ENCODE measurements around the gene ZDHHC11B.
"Not testable (repeated sequence)": the region's sequence is repeated elsewhere in the genome, so short reads cannot be mapped to it uniquely, and the experiment has no call there.

Gene ZDHHC11B

DNA sequence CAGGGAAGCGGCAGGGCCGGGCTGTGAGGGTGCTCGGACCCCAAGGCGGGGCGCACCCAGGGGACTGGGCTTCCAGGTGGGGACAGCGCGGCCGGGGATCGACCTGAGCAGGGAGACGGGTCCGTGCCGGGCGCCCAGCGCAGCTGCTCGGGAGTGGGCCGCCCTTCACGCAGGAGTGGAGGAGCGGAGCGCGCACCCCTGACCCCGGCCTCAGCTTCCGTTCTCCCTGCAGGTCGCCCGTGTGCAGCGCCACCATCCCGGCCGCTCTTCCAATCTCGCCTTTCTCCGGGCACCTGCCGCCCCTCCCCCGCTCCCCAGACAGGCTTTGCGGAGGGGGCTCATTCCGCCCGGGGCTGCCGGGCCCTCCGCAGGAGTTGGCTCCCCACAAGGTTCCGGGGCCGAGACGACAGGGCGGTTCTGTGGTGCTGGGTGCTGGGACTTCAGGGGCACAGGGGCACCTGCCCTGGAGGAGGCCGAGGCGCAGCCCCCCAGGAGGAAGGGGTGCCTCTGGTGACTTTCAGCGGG is 714 bp upstream of the ZDHHC11B start:
- not testable (repeated sequence) for DNase-seq (ENCODE audit: extremely low read depth in 1 of 2, low read depth in 1 of 2)

DNA sequence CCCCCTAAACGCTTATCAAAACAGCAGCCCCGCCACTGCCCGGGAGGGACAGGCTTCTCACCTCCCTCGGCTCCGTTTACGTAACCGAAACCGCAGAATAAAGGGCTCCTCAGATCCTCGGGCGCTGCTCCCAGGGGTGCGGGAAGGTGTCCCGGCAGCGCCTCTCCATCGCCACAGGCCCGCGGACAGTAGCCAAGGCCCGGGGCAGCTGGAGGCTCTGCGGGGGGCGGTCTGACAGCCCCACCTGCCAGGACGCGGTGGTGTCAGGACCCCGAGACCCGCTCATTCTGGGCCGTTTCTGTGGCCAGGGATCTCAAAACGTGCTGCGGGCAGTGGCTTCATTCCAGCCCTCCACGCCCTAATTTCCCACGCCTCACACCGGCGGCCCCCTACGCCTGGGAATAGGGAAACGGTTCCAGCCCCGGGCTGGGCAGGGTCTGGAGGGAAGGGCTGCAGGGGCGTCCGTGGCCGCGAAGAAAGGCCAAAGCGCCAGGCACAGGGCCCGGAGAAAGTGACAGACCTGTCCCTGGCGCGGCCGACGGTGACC is 575 bp downstream of the ZDHHC11B start:
- not testable (repeated sequence) for DNase-seq (ENCODE audit: extremely low read depth in 1 of 2, low read depth in 1 of 2)

DNA sequence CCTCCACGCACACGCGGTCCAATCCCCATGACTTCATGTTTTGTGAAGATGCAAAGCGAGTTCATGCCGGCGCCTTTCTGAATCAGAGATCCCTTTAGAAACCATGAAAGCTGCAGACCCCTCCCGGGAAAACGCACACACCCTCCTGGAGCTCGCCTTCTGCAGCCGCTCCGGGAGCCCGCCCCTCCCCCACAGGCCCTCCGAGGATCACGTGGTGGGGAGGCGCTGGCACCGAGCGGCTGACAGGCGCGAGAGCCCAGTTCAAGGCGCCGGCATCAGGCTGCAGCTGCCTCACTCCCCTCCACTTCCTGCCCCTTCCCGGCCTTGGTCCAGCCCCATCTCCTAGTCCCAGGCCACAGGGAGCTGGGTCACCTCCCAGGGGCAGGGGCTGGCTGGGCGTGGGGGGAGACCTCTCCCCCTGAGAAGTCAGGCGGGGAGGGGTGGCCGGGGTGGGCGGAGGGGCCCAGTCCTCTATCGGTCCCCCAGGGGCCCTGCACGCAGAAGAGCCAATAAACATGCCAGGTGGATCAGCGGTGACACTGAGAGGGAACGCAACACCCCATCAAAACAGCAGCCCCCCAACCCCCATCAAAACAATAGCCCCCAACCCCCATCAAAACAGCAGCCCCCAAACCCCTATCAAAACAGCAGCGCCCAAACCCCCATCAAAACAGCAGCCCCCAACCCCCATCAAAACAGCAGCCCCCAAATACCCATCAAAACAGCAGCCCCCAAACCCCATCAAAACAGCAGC is 1.3 kb downstream of the ZDHHC11B start:
- not testable (repeated sequence) for DNase-seq (ENCODE audit: extremely low read depth in 1 of 2, low read depth in 1 of 2)

DNA sequence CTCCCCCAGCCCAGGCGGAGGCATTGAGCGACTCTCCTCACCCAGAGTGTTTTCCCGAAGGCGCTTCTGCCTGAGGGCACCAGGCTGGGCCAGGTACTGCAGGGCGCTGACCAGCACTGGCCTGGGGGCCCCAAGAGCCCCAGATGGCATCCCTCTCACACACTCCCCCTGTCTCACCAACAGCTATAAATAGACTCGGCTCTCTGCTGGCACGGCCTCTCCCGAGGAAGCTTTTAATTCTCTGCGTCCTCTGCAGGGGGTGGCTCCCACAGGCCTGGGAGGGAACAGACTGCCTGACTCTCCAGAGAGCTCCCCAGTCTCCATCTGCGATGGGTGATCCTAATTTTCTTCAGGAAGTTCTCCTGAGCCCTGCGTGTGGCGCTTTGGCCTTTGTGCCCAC is 2.2 kb downstream of the ZDHHC11B start:
- not testable (repeated sequence) for DNase-seq (ENCODE audit: extremely low read depth in 1 of 2, low read depth in 1 of 2)

DNA sequence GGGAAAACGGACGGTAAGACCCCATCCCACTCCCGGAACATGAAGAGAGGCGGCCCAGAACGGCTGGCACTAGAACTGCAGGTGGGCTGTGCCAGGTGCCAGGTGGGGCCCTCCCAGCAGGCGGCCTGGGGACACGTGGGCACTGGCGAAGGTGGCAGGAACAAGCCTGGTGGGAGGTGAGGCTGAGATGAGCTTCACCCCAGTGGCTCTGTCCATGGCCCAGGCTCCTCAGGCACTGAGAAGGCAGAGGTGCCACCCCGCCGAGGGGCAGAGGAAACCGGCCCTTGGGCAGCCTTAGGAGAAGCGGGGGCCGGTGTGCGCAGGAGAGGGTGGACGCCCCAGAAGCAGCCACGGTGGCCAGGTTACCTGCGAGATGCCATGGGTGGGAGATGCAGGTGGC is 4.0 kb downstream of the ZDHHC11B start:
- DNase-seq (ENCODE audit: extremely low read depth in 1 of 2, low read depth in 1 of 2), result not testable (repeated sequence)

DNA sequence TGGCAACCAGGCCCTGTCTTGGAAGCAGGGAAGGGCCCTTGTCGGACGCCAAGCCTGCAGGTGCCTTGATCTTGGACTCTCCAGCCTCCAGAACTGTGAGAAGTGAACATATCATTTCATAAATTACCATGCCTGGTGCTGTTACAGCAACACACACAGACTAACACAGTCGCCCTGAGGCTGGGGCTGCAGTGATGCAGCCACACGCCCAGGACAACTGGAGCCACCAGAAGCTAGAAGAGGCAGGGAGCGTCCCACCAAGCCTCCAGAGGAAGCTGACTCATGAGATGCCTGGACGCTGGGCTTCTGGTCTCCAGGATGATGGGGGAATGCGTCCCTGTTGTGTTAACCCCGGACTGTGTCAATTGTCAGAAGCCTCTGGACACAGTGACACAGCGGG is 5.6 kb downstream of the ZDHHC11B start:
- DNase-seq (ENCODE audit: extremely low read depth in 1 of 2, low read depth in 1 of 2), result not testable (repeated sequence)

DNA sequence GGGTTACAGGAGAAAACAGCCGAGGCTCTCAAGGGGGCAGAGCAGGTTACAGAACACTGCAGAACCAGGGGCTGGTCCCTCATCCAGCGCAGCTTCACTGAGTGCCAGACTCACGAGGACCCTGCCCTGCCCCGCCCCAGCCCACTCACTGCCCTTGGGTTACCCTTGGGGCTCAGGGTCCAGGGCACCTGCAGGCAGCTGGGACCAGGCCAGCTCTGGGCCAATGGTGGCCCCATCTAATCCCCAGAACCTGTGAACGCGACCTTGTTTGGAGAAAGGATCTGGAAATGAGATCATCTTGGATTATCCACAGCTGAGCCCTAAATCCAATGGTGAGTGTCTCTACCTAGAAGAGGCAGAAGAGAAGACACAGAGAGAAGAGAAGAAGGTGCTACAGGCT is 6.1 kb downstream of the ZDHHC11B start:
- not testable (repeated sequence) for DNase-seq (ENCODE audit: extremely low read depth in 1 of 2, low read depth in 1 of 2)

DNA sequence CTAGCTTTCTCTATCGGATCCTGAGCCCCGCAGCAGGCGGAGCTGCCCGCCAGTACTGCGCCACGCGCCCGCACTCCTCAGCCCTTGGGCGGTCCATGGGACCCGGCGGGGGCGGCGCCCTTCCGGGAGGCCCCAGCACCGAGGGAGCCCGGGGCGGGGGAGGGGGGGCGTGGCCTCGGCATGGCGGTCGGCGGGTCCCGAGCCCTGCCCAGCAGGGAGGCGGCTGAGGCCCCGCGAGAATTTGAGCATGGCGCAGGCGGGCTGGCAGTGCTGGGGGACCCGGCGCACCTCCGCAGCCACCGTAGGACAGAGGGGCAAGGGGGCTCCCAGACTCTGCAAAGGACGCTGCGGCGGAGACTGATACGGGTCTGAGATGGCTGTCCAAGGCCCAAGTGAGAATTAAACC is 6.8 kb downstream of the ZDHHC11B start:
- no peak for DNase-seq (ENCODE audit: extremely low read depth in 1 of 2, low read depth in 1 of 2)

DNA sequence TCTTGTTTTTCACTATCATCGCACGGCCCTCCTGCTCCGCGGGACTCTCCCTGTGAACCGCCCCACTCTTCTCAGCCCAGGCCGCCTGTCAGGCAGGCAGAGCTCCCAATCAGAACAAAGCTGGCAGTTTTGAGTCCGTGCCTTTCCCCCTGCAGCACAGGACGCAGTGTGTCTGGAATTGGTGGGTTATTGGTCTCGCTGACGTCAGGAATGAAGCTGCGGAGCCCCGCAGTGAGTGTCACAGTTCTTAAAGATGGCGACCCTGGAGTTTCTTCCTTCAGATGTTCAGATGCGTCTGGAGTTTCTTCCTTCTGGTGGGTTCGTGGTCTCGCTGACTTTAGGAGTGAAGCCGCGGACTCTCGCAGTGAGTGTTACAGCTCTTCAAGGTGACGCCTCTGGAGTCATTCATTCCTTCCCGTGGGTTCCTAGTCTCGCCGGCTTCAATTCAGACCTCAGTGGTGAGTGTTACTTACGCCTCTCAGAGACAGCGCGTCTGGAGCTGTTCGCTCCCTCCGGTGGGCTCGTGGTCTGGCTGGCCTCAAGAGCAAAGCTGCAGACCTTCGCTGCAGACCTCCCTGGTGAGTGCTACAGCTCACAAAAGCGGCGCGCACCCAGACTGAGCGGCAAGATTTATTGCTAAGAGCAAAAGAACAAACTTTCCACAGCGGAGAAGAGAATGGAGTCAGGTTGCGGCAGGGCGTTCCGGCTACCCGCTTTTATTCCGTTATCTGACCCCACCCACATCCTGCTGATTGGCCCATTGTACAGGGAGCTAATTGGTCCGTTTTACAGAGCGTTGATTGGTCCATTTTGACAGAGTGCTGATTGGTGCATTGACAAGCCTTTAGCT is 7.4 kb downstream of the ZDHHC11B start:
- no peak for DNase-seq (ENCODE audit: extremely low read depth in 1 of 2, low read depth in 1 of 2)

DNA sequence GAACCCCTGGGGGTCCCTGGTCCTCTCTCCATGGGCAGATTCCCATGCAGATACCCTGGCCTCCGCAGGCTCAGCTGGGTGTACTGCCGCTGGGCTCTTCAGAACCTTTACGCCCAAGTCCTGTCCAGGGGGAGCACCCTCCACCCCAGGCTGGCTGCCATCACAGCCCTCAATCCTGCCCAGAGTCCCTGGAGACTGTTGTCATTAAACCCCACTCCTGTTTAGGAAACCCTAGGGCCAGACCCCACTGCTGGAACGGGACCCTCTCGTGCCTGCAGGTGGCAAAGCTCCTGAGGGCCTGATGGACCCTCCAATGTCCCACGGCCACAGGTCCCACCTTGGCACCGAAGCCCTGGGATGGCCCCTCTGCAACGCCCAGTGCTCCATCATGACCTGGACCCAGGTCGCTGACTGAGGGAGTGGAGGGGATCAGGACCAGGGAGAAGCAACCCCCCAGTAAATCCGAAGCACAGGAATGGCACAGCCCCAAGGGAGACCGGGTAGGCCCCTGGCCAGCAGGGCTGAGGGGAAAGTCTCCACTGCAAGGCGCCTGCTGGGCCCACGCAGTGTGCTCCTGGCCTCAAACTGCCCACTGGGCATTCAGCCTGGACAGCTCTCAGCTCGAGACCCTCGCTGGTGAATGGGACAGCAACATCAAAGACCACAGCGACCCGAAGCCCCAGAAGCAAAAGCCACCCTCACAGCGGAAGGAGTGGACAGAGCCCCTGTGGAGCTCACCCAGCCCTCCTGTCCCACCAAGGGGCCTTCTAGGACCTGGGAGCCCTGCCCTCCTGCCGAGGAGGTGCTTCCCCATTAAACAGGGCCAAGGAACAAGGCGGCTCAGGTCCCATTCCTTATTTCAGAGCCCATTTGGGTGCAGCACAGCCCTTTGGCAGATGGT is 8.3 kb downstream of the ZDHHC11B start:
- DNase-seq (ENCODE audit: extremely low read depth in 1 of 2, low read depth in 1 of 2), result no peak

DNA sequence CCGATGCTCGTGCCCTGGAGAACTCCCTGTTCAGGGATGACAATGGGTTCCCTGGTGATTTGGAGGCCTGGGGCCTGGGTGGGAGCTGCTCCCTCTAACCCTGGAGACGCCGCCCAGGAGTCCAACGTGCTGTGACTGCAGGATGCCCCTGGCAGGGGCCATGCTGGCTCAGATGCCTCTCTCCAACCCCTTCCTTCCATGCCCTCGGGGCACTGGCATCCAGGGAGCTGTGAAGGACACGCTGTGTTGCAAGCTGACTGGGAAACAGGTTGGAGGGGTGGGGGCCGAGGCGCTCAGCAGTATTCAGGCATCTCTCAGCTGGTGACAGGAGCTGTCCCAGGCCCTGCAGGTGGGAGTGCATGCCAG is 9.0 kb downstream of the ZDHHC11B start:
- DNase-seq (ENCODE audit: extremely low read depth in 1 of 2, low read depth in 1 of 2), result not testable (repeated sequence)

DNA sequence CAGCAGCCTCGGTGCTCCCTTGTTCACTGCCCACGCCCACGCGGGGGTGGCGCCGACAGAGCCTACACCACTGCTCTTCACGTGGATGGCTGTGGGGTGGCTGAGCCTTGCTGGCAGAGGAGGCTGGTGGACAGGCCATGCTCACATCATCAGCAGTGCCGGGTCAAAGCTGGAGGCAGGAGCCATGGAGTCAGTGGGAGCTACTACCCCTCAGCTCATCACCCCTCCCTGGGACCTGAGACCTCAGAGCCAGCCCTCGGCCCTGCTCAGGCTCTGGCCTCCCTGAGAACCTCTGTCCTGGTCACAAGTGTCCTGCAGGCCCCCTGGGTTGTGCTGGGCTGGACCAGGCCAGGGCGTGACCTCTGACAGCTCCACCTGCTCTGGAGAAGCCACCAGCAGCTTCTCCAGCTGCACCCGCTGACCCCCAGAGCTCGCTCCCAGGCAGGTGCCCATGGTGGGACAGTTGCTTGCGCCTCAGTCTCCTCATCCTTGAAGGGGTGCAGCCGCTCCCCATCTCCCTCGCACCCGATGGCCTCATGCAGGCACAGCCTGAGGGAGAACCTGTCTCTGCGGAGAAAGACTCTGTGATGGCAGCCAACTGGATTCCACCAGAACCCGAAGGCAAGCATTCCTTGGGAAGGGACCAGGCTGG is 9.5 kb downstream of the ZDHHC11B start:
- not testable (repeated sequence) for DNase-seq (ENCODE audit: extremely low read depth in 1 of 2, low read depth in 1 of 2)

DNA sequence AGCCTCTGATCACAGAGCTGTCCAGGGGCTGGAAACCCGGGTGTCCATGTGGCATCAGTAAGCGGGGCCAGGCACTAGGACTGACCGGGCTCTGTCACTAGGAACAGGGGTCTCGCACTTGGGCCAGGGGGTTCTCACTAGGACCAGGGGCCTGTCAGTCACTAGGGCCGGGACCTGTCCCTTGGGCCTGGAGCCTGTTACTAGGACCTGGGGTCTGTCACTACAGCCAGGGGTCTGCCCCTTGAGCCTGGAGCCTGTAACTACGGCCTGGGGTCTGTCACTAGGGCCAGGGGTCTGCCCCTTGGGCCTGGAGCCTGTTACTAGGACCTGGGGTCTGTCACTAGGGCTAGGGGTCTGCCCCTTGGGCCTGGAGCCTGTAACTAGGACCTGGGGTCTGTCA is 10.2 kb downstream of the ZDHHC11B start:
- DNase-seq (ENCODE audit: extremely low read depth in 1 of 2, low read depth in 1 of 2), result not testable (repeated sequence)

DNA sequence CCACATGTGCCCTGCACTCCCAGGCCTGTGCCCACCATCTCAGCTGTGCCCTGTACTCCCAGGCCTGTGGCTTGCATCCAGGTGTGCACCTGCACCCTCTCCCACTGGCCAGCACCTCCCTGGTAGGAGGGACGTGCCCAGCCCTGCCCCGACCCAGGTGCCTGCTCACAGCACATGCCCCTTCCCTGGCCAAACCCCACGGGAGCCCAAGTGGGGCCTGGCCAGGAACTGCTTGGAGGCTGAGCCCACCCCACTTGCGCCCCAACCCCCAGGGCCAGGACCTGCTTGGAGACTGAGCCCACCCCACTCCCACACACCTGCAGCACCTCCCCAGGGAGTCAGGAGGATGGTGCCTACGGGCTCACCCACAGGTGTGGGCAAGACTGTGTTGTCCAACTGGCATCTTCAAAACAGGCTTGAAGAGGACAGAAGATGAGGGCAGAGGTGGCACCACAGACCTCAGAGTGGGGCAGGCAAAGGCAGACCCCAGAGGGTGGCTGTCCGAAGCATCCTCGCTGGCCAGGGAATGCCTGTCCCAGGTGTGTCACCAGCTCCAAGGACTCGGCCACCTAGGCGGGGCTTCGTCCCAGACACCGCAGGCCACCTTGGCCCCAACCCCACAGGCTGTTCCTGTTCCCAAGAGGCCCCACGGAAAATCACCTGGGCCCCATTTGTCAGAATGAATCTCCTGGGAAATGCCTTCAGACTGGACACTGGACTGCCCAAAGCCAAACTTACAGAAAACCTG is 10.8 kb downstream of the ZDHHC11B start:
- no peak for DNase-seq (ENCODE audit: extremely low read depth in 1 of 2, low read depth in 1 of 2)

DNA sequence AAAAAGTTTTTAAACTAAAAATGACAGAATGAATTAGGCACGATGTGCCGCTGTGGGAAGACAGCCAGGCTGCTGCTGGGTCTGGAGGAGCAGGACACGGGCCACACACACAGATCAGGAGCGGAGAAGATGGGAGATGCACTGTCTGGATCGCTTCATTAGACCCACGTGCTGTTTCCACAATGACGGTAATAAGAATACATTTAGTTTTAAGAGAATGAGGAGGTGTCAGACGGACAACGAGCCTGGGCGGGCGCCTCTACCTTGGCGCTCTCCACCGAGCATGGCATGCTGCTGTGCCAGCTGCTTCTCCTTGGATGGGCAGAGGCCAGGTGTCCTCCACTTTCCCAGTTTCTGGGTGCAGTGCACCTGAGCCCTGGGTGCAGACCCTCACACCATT is 11.6 kb downstream of the ZDHHC11B start:
- DNase-seq (ENCODE audit: extremely low read depth in 1 of 2, low read depth in 1 of 2), result not testable (repeated sequence)

DNA sequence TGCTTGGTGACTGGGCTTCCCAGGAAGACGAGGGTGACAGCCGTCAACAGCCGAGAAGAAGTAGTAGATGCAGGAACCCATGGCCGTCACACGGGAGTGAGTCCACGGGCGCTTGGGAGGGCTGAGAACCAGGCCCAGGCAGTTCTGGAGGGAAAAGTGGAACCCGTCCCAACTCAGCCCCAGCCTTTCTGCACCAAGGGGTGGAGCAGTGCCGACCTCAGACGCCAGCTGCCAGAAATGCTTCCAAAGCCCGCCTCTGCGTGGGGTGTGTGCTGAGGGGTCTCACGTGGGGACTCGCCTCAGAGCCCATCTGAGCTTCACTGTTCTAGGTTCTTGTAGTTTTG is 12.0 kb downstream of the ZDHHC11B start:
- not testable (repeated sequence) for DNase-seq (ENCODE audit: extremely low read depth in 1 of 2, low read depth in 1 of 2)

DNA sequence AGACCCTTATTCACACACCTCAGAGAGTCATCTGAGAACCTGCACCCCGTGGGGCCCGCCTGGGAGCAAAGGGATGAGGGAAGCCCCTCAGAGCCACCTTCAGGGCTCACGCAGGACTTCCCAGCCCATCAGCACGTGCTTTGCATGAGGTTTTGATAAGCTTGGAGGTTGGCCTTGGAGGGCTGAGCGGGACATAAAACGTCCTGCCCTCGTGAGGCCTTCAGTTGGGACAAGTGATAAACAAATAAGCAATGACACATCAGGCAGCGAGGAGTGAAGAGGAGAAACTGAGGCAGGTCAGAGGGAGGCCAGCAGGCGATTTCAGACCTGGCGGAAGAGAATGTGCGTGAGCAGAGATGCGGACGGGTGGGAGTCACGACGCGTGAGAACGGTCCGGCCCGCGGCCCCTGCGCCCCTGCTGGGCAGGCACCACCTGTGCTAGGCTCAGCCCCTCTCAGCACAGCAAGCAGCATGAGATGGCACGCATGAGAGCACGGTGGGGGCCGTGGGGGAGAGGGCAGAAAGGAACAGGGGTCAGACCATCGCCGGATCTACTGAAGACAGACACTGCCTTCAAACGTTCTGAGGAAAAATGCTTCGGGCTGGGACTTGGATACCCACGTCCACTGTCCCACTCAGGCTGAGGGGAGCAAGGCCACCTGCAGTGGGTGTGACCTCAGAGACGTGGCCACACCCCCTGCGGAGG is 12.5 kb downstream of the ZDHHC11B start:
- DNase-seq (ENCODE audit: extremely low read depth in 1 of 2, low read depth in 1 of 2), result not testable (repeated sequence)

DNA sequence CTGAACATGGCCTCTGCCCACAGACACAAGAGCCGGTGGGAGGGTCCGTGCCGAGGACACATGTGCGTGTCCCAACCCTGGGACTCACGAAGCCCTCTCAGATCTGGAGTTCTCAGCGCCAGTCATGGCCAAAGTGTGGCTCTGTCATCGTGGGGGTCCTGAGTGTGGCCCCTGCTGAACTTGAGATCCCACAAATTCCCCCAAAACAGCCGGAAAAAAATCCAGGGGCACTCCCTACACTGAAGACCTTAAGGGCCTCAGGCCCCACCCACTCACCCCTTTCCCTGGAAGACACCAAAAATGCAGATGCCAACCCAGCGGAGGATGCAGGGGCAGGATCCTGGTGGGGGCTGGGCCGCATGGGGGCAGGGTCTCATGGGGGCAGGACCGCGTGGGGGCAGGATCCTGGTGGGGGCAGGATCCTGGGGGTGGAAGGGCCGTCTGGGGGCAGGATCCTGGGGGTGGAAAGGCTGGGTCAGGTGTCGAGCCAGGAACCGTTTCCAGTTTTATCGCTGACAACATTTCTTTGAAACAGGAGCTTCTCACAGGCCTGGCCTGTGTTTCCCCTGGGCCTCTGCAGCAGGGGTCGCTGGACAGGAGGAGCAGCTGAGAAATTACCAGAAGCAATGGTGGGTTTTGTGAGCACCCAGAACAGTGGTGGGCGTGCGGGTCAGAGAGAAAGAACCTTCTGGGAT is 13.3 kb downstream of the ZDHHC11B start:
- not testable (repeated sequence) for DNase-seq (ENCODE audit: extremely low read depth in 1 of 2, low read depth in 1 of 2)
